ES-I3 (cell line): ENCODE data around the gene OR10A3.
A peak's percentile ranks its signal among the peaks of the same experiment; 100 is the strongest.

Source experiments
- H3K36me3 ChIP-seq: 2 replicates; pipeline ENCODE4 v1.6.1; 2013; ENCODE audit warnings: mild to moderate bottlenecking, low read length, control low read depth, moderate library complexity; ENCODE audit not compliant: insufficient read depth
- H3K4me1 ChIP-seq: 2 replicates; pipeline ENCODE4 v1.6.1; 2013; ENCODE audit warnings: mild to moderate bottlenecking, control low read depth, low read length; ENCODE audit not compliant: insufficient read depth
- H3K9ac ChIP-seq: 2 replicates; pipeline ENCODE4 v1.6.1; 2013; ENCODE audit warnings: low read depth, mild to moderate bottlenecking, low read length, moderate library complexity
- H3K9me3 ChIP-seq: 2 replicates; pipeline ENCODE4 v1.6.1; 2013; ENCODE audit warnings: mild to moderate bottlenecking, low read length, moderate library complexity; ENCODE audit not compliant: control insufficient read depth, insufficient read depth

The OR10A3 gene

DNA sequence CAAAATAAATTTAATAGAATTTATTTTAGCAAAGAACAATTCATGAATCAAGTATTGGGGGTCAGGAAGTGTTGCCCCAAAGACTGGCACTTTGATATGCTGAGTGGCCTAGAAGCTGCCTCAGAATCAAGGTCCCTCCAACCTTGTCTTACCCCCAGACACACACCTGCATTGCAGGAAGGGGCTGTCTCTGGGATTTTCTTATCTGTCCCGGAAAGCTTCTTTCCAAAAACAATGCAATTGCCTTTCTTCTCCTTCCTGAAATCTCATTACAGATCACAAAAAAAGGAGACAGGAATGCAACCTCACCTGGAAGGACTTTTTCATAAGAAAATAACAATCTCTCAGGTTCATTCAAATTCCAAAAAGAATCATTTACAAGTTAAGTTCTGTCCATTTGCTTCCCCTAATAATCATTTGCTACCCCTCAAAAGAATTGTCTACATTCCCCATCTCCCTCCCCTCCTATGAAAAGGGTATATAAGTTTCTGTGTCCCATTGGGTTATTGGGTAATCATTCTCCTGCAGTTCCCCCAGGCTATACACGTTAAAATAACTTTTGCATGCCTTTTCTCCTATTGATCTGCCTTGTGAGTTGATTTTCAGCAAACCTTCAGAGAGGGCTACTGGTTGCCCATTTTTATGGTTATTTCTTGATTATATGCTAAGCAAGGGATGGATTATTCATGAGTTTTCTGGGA is 31.8 kb downstream of the OR10A3 start:
- peaks cover 33% of the 10 kb centered on the region for H3K4me1 ChIP-seq
- H3K9ac ChIP-seq, result no peak overlapping the region
- H3K36me3 ChIP-seq, result no peaks in the 10 kb centered on the region
- no peaks in the 10 kb centered on the region for H3K9me3 ChIP-seq

DNA sequence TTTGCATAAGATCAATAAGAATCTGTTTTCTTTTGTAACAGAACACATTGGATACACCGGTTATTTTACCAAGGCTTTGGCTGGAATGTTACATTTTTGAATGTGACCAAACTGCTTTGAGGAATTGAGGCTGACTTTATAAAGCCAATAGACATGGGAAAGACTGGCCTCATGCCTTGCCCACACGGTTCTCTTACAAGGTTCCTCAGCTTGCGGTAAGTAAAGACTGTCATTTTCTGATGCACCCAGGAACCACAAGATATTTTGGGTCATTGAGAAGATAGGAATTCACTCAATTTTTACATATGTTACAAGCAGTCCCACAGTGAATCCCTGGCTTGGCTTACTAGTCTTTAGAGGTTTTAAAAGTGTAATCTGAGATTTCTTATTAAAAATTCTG is 34.4 kb downstream of the OR10A3 start:
- Histone ChIP-seq H3K9ac (peak overlapping the region; percentile 56; the same call in 1 of the 2 replicates), H3K9me3 (no peaks in the 10 kb centered on the region), H3K4me1 (peaks cover 33% of the 10 kb centered on the region), H3K36me3 (no peaks in the 10 kb centered on the region; the same call in 1 of the 2 replicates)

DNA sequence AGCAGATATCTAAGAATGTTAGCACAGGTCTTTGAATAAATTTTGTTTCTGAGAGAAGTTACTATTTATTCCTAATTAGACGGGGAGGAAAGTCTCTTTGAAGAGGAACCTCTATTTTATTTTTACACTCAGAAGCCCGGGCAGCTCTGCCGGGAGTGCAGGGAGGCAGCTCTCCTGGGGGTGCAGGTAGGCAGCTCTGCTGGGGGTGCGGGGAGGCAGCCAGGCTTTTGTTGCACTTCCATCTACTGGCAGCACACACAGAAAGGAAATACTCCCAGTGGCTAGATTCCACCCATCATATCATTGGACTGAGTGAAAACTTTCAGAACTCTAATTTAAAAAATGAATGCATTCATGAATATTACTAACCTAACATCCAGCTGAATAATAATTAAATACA is 35.0 kb downstream of the OR10A3 start:
- Histone ChIP-seq H3K9ac (peak overlapping the region; percentile 56; the same call in 1 of the 2 replicates), H3K9me3 (no peaks in the 10 kb centered on the region), H3K36me3 (no peaks in the 10 kb centered on the region; the same call in none of the 2 replicates), H3K4me1 (peaks cover 28% of the 10 kb centered on the region)

DNA sequence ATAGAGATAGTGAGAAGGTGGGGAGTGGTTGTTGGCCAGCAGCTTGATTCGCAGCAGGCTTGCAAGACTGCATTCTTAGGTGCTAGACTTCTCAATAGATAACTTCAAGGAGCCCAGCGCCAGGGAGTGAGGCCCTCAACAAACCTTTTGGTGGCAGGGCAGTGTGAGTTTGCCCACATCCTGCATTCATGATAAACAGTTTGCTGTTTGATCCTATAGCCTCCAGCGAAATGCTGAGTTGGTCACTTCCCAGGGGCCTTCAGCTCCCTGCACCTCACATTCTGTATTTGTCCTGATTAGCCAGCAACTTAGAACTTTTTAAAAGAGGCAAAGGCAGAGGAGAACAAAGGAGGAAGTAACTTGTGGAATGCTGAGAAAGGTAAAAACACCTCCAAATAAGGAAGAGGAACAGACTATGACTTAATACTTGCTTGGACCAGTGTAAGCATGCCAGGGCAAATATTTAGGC is 35.5 kb downstream of the OR10A3 start:
- Histone ChIP-seq H3K9me3 (no peaks in the 10 kb centered on the region), H3K36me3 (no peaks in the 10 kb centered on the region; the same call in none of the 2 replicates), H3K9ac (peak overlapping the region; percentile 56), H3K4me1 (peaks cover 25% of the 10 kb centered on the region)

DNA sequence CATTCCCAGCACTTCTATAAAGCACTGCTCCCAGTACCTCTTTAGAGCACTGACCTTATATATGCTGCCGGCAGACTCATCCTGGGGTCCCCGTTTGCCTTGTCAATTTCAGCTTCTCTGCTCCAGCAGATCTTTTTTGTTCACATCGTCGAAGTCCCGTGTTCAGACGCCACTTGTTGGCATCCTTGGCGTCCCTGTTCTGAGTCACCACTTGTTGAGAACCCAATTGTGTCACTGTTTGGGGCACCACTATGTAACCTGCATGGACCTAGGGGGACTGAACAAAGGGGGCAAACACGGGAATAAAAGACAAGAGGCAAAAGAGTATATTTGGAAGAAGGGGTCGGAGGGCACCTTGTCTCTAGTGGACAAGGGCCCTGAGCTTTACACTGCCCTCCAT is 36.0 kb downstream of the OR10A3 start:
- H3K4me1 ChIP-seq, result peaks cover 25% of the 10 kb centered on the region
- no peaks in the 10 kb centered on the region; the same call in none of the 2 replicates for H3K36me3 ChIP-seq
- H3K9ac ChIP-seq, result peak overlapping the region; percentile 56
- H3K9me3 ChIP-seq, result no peaks in the 10 kb centered on the region

DNA sequence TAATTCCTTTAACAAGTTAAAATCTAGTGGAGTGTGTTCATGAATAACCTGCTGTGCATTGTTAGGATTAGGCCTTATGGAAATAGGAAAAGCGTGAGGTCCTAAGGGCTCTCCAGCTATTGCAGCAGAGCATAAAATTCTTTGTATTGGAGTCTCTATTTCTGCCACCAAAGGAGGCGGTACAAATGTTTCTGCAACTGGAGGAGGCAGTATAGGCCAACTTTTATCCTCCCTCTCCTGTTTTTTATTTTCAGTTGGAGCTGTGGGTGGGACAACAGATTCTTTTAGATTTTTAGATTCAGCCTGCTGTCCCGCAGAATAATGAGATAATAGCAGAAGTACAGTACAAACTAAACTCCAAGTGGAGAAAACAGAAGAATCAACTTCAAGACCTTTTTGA is 36.6 kb downstream of the OR10A3 start:
- peak overlapping the region; percentile 56 for H3K9ac ChIP-seq

DNA sequence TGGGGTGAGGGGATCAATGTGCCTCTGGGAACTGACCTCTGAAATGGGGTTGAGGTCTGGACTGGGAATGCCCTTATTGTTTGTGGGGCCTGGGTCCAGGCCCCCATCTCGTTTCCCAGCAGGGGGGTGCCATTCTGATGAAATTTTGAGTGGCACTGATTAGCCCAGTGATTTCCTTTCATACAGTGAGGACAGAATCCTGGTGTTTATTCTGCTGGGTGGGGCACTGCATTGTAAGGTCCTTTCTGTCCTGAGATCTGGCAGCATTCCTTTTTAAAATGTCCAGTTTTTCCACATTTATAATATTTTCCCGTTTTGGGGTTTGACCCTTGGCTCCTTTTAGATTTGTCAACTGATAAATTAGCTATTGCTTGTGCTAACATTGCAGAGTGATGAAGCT is 37.6 kb downstream of the OR10A3 start:
- Histone ChIP-seq H3K9ac (peak overlapping the region; percentile 56; the same call in 1 of the 2 replicates), H3K9me3 (no peaks in the 10 kb centered on the region), H3K4me1 (peaks cover 17% of the 10 kb centered on the region), H3K36me3 (no peaks in the 10 kb centered on the region; the same call in none of the 2 replicates)

More for the DNA sequence above, 36.6 kb downstream of the OR10A3 start:
- Histone ChIP-seq H3K9me3 (no peaks in the 10 kb centered on the region), H3K36me3 (no peaks in the 10 kb centered on the region; the same call in none of the 2 replicates), H3K4me1 (peaks cover 19% of the 10 kb centered on the region)

DNA sequence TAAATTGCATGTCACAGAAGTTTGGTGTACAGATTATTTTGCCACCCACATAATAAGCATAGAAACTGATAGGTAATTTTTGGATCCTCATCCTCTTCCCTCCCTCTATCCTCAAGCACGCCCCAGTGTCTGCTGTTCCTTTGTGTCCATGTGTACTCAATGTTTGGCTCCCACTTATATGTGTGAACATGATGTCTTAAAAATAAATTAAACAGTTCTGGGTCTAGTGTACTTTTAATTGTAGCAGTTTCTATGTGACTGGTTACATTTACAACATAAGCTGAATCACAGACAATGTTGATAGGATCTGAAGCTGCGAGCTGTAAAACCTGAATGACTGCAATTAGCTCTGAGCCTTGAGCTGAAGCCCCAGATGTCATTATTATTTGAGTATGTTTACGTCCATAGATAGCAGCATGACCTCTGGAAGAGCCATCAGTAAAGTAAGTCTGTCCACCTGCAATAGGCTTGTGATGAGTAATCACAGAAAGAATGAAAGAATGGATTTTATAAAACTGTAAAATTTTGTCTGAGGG is 40.1 kb downstream of the OR10A3 start:
- Histone ChIP-seq H3K4me1 (no peaks in the 10 kb centered on the region), H3K9ac (no peak overlapping the region), H3K36me3 (no peaks in the 10 kb centered on the region; the same call in none of the 2 replicates)

DNA sequence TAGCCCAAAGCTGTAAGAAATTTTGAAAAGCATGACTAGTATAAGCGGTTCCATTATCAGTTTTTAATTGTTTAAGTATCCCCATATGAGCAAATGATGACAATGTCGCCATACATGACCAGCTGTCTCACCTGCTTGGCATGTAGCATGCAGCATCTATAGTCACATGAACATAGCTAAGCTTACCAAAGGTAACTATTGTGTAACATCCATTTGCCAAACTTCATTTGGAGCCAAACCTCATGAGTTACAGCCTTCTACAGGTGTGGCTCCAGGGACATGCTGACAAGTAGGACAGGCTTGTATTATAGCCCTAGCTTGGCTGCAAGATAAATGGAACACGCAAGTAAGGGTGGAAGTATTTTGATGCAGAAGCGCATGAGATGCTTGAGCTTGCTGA is 40.8 kb downstream of the OR10A3 start:
- Histone ChIP-seq H3K9ac (no peak overlapping the region), H3K9me3 (no peaks in the 10 kb centered on the region), H3K4me1 (no peaks in the 10 kb centered on the region), H3K36me3 (no peaks in the 10 kb centered on the region; the same call in none of the 2 replicates)

More for the DNA sequence above, 40.1 kb downstream of the OR10A3 start:
- no peaks in the 10 kb centered on the region for H3K9me3 ChIP-seq

DNA sequence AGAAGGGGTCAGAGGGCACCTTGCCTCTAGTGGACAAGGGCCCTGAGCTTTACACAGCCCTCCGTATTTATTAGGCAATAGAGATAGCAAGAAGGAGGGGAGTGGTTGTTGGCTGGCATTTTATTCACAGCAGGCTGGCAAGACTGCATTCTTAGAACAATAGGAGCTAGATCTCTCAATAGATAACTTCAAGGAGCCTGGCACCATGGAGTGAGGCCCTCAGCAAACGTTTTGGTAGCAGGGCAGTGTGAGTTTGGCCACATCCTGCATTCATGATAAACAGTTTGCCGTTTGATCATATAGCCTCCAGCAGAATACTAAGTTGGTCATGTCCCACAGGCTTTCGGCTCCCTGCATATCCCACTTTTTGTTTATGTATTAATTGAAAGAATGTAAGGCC is 42.1 kb downstream of the OR10A3 start:
- Histone ChIP-seq H3K9me3 (no peaks in the 10 kb centered on the region), H3K9ac (no peak overlapping the region), H3K36me3 (no peaks in the 10 kb centered on the region; the same call in none of the 2 replicates), H3K4me1 (no peaks in the 10 kb centered on the region)

DNA sequence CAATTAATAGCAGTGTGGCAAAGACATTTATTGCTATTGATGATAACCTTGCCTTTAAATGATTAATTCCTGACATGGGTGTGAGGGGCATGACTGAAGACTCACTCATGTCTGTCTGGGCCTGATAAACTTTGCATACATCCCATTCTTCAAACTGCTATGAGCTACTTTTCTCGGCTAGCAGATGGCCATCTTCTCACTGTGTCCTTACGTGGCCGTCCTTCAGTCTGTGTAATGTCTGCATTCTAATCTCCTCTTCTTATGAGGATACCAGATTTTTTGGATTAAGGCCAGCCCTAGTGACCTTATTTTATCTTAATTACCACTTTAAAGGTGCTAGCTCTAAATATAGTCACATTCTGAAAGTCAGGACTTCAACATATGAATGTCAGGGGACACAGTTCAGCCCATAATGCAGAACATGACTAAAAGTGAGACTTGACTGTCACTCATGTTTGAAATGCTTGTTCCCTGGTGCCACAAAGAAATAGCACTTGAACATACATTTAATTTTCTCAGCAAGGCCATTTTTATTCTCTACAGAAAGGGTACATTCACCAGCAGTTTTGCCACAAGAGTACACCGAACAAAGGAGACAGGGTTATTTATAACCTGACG is 42.7 kb downstream of the OR10A3 start:
- Histone ChIP-seq H3K4me1 (no peaks in the 10 kb centered on the region), H3K9ac (no peak overlapping the region), H3K9me3 (no peaks in the 10 kb centered on the region), H3K36me3 (no peaks in the 10 kb centered on the region; the same call in none of the 2 replicates)

DNA sequence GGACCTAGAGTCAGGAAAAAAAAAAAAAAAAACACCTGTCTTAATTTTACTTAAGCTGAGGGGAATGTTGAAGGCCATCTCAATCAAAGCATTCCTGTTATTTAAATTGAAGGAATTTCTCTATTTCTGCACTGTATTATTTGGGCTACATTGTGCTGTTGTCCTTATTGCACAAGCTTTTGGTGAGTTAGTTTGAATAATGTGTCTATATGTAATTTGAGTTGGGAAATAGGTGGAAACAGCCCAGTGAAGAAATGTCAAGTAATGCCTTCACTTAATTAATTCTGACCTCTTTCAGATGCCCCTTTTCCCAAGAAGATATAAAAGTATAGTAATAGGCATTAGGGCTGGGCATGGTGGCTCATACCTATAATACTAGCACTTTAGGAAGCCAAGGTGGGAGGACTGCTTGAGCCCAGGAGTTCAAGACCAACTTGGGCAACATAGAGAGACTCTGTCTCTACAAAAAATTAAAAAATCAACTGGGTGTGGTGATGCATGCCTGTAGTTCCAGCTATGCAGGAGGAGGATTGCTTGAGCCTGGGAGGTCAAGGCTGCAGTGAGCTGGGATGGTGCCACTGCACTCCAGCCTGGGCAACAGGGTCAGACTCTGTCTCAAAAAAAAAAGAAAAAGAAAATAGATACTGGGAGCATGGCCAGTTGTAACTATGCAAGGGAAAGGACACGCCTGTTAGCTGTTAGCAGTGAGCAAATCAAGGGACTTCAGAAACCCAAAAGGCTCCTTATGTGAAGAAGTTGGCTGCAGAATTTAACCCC is 45.3 kb downstream of the OR10A3 start:
- peaks cover 8% of the 10 kb centered on the region for H3K4me1 ChIP-seq
- no peak overlapping the region for H3K9ac ChIP-seq

DNA sequence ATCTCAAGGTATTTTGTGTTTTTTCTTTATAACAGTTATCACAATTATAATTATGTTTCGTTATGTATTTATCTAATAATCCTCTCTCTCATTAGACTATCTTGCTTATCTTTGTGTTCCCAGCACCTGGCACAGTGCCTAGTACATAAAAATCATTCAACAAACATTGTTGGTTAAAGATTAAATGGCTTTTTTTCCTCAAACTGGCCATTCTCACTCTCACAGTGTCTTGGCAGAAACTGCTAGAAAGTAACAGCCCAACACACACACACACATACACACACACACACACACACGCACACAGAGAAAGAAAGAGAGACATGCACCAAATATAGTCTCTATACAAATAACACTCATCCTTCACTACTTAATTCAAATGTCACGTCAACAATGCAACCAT is 47.3 kb downstream of the OR10A3 start:
- Histone ChIP-seq H3K9ac (no peak overlapping the region), H3K9me3 (no peaks in the 10 kb centered on the region)

More for the DNA sequence above, 45.3 kb downstream of the OR10A3 start:
- Histone ChIP-seq H3K9me3 (no peaks in the 10 kb centered on the region), H3K36me3 (no peaks in the 10 kb centered on the region; the same call in 1 of the 2 replicates)

DNA sequence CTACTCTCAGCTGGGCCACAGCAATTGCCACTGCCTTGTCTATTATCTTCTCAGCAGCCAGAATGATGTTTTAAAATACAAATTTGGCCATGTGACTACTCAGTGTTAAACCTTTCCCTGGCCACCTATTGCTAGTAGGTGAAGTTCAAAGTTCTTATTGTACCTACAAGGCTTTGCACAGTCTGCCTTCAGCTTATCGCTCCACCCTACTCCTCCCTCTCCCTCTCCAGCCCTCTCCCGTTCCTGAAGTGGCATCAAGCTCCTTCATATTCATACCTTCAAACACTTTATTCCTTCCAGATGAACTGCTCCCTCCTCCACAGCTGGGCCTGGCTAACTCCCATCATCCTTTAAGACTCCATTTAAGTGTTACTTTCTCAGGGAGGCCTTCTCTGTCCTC is 47.7 kb downstream of the OR10A3 start:
- Histone ChIP-seq H3K36me3 (no peaks in the 10 kb centered on the region), H3K9me3 (no peaks in the 10 kb centered on the region), H3K4me1 (peaks cover 8% of the 10 kb centered on the region), H3K9ac (no peak overlapping the region)

More for the DNA sequence above, 47.3 kb downstream of the OR10A3 start:
- Histone ChIP-seq H3K4me1 (peaks cover 8% of the 10 kb centered on the region), H3K36me3 (no peaks in the 10 kb centered on the region)
